Stimulated activated CD4-positive, alpha-beta T cell treated with anti-CD3 and anti-CD28 coated beads, Interleukin-15, amount 100 ng/mL, for 24 hours (primary cell): ENCODE data around the gene KCNE3.

Source experiments
- DNase-seq: peaks from one replicate; pipeline ENCODE4 v3.0.0-alpha.2; 2020

KCNE3 gene

GRCh38 chr11:74466916-74467885 lies at the start of gene KCNE3:
Gene KCNE3 (minus strand): TSS chr11:74467549. CDS start chr11:74457563, 9,986 bp downstream.
- no peak for DNase-seq

- DNase-seq = no peak
Observed at GRCh38 chr11:74507582-74507981, 40.2 kb upstream of the KCNE3 start.

- DNase-seq = no peak
Observed at GRCh38 chr11:74506823-74507222, 39.5 kb upstream of the KCNE3 start.

- no peak for DNase-seq
Observed at GRCh38 chr11:74505911-74506310, 38.6 kb upstream of the KCNE3 start.

- no peak for DNase-seq
Observed at GRCh38 chr11:74504100-74504691, 36.8 kb upstream of the KCNE3 start.

- DNase-seq = no peak
Observed at GRCh38 chr11:74494916-74495315, 27.6 kb upstream of the KCNE3 start.

- peak; percentile 7 for DNase-seq
Observed at GRCh38 chr11:74493791-74494630, 26.7 kb upstream of the KCNE3 start.

- peak; percentile 99 for DNase-seq
Observed at GRCh38 chr11:74492974-74493790, 25.8 kb upstream of the KCNE3 start, which contains the start of gene LIPT2. Gene LIPT2 (minus strand): TSS chr11:74493724. CDS start chr11:74493703, 21 bp downstream.

- DNase-seq = no peak
Observed at GRCh38 chr11:74492084-74492483, 24.7 kb upstream of the KCNE3 start.

- no peak for DNase-seq
Observed at GRCh38 chr11:74490941-74491340, 23.6 kb upstream of the KCNE3 start.

- DNase-seq = no peak
Observed at GRCh38 chr11:74487875-74488274, 20.5 kb upstream of the KCNE3 start.

- no peak for DNase-seq
Observed at GRCh38 chr11:74485868-74486267, 18.5 kb upstream of the KCNE3 start.

GRCh38 chr11:74480688-74481417 lies 13.5 kb upstream of the KCNE3 start:
- no peak for DNase-seq

GRCh38 chr11:74479732-74480123 lies 12.4 kb upstream of the KCNE3 start:
- no peak for DNase-seq

GRCh38 chr11:74478877-74479731 lies 11.8 kb upstream of the KCNE3 start:
- DNase-seq = no peak

GRCh38 chr11:74476536-74476935 lies 9.2 kb upstream of the KCNE3 start:
- no peak for DNase-seq

- DNase-seq = no peak
Observed at GRCh38 chr11:74474316-74474715, 7.0 kb upstream of the KCNE3 start.

GRCh38 chr11:74473382-74474173 lies 6.2 kb upstream of the KCNE3 start:
- DNase-seq = no peak

- DNase-seq = no peak
Observed at GRCh38 chr11:74471668-74472429, 4.5 kb upstream of the KCNE3 start.
